ENCODE data around the gene ZNF580. TPM values are rescaled to one million over a fixed set of nuclear protein-coding genes. Genes with fewer than 3 reads are reported as not detected.

The ZNF580 gene
- total and polyA plus RNA-seq, 9 of the 15 experiments (the other 6 are each of a cell fraction or from before 2014, with no cell fraction given), result 2.3 to 47.4 (median 6.0) TPM

DNA sequence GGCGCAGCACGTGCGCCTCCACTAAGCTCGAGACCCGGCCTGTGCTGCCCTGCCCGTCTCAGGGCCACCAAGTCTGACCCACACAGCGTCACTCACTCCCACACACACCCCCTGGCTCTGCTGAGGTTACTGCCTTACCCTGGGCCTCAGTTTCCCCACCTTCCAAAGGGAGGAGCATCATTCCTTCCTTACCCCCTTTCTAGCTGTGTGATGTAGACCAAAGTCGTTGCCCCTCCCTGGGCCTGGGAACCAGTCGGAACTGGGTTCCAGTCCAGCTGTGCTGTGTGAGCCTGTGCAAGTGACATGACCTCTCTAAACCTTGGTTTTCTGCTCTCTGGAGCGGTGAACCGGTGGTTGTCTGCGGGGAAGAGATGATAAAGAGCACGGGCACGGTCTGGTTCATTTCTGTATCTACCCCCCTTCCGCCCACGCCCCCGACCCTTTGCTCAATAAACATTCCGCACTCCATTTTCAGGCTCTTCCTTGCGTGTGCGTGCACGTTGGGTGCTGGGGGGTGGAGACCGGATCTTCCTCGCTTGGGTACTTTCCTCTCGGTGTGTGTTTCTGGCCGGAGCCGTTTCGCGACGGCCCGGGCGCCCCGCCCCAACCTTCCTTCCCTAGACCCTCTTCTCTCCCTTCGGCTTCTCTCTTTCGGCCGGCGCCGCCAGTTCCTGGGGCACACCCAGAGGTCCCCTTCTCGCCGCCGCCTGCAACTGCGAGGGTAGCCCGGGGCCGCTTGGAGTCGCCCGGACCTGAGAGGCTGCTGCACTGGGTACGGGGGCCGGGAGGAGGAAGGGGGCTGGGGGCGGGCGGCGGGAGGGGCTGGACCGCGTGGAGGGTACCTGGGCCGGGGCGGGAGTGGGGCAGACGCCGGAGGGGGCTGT lies 2.4 kb downstream of the ZNF580 start, which contains the start of gene ZNF581 (continued):
- TF ChIP-seq, protein P1, sequence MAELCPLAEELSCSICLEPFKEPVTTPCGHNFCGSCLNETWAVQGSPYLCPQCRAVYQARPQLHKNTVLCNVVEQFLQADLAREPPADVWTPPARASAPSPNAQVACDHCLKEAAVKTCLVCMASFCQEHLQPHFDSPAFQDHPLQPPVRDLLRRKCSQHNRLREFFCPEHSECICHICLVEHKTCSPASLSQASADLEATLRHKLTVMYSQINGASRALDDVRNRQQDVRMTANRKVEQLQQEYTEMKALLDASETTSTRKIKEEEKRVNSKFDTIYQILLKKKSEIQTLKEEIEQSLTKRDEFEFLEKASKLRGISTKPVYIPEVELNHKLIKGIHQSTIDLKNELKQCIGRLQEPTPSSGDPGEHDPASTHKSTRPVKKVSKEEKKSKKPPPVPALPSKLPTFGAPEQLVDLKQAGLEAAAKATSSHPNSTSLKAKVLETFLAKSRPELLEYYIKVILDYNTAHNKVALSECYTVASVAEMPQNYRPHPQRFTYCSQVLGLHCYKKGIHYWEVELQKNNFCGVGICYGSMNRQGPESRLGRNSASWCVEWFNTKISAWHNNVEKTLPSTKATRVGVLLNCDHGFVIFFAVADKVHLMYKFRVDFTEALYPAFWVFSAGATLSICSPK (IDR thresholded peaks at IDR 0.05; ENCODE audit: borderline replicate concordance), result no peak
- TF ChIP-seq BACH1 (tag; IDR thresholded peaks at IDR 0.05) (no peak), KLF13 (tag; IDR thresholded peaks at IDR 0.05; ENCODE audit: borderline replicate concordance, low read depth) (peak; percentile 95), GATAD2A (IDR thresholded peaks at IDR 0.05) (peak; percentile 80), MEF2D (tag; conservative IDR thresholded peaks at IDR 0.05; ENCODE audit: low read depth) (0 out of 2 replicates have a peak, but pooled peaks have one; percentile 35)

DNA sequence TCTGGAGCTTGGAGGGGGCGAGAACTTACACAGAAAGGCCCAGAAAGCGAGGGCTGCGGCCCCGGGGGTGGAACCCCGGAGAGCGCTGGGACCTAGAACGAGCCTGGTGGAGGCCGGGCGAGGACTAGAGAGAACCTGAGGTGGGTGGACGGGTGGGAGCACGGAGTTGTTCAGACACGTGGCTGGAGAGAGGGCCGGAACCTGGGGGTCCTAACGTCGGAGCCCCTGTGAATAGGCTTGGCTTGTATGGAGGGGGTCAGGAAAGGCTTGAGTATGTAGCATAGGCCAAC lies 3.0 kb downstream of the ZNF580 start:
- Histone ChIP-seq H3K9ac (ENCODE audit: insufficient read depth in 1 of 2, low read depth in 2 of 2, low read length in 2 of 2) (peak overlapping the region; percentile 88 to 98), H3K27me3 (ENCODE audit: control insufficient read depth in 2 of 2, insufficient read depth in 2 of 2, low read length in 2 of 2) (no peaks in the 10 kb centered on the region), H3K4me1 (replicated peaks in 1 of 2; ENCODE audit: control insufficient read depth in 2 of 2, insufficient read depth in 2 of 2, low read length in 2 of 2) (peaks cover 43 to 77% of the 10 kb centered on the region in 2 experiments), H2AFZ (ENCODE audit: low read depth, low read length) (no peak overlapping the region), H3K9me1 (ENCODE audit: control insufficient read depth, insufficient read depth, low read length) (no peaks in the 10 kb centered on the region), H3K36me3 (ENCODE audit: control insufficient read depth, insufficient read depth, low read length) (peaks cover 31% of the 10 kb centered on the region; the same call in 2 of the 3 replicates), H3K9me3 (replicated peaks; ENCODE audit: control insufficient read depth, insufficient read depth, low read depth, low read length) (no peaks in the 10 kb centered on the region), H3K4me3 (peak overlapping the region; percentile 94), H3K79me2 (ENCODE audit: control insufficient read depth, insufficient read depth, low read length) (peaks cover 79% of the 10 kb centered on the region), H4K20me1 (replicated peaks; ENCODE audit: control insufficient read depth, insufficient read depth, low read length) (no peaks in the 10 kb centered on the region), H3K27ac (ENCODE audit: extremely low read depth, low read depth, low read length) (peak overlapping the region; percentile 74), H3K4me2 (ENCODE audit: insufficient read depth, low read length) (peak overlapping the region; percentile 90)
- no peak for DNase-seq (ENCODE audit: extremely low read depth in 1 of 4, low spot score in 3 of 4)
- no TSS peak for BruUV-seq (replicated peaks)
- peak; percentile 1; the same call in 1 of the 3 replicates for ATAC-seq
- intact Hi-C loops (cut with micrococcal nuclease), result no loop called here
- ChIA-PET CTCF (ENCODE audit: low intra/inter-chr PET ratio) (interaction anchor here (1.0 kb wide), 1 partner anchor 10 kb away, joined by 3 read pairs; no protein-coding TSS in a partner anchor), POLR2A (interaction anchor here (2.3 kb wide), 1 partner anchor 11 kb away, joined by 8 read pairs; the partner anchor contains the start of gene U2AF2)
- WGBS (ENCODE audit: insufficient coverage, low coverage, missing lambda C conversion rate), result 1% methylated on average over 14 of the region's 15 CpGs
- no peak for FAIRE-seq
- in situ Hi-C loops (cut with MboI), result loop anchor here (25.0 kb wide), 2 partner anchors 507 to 668 kb away; partner anchors contain the start of genes TNNT1 and ZSCAN5A
- peak; percentile 25; the same call in 1 of the 2 replicates for TF ChIP-seq ZNF263 (CRISPR knock-in tag; IDR thresholded peaks at IDR 0.05; ENCODE audit: borderline replicate concordance)
- TF ChIP-seq, protein P2, sequence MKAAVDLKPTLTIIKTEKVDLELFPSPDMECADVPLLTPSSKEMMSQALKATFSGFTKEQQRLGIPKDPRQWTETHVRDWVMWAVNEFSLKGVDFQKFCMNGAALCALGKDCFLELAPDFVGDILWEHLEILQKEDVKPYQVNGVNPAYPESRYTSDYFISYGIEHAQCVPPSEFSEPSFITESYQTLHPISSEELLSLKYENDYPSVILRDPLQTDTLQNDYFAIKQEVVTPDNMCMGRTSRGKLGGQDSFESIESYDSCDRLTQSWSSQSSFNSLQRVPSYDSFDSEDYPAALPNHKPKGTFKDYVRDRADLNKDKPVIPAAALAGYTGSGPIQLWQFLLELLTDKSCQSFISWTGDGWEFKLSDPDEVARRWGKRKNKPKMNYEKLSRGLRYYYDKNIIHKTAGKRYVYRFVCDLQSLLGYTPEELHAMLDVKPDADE (conservative IDR thresholded peaks at IDR 0.05; ENCODE audit: control insufficient read depth, low read depth, low read length), result 0 out of 2 replicates have a peak, but pooled peaks have one; percentile 18
- TF ChIP-seq NFYB (IDR thresholded peaks at IDR 0.05; ENCODE audit: extremely low read depth, insufficient read length), result no peak
- peak; percentile 23 for TF ChIP-seq RBM22 (IDR thresholded peaks at IDR 0.05; ENCODE audit: low read depth, low read length, poor library complexity, severe bottlenecking)
- no peak for TF ChIP-seq HDAC8 (tag; IDR thresholded peaks at IDR 0.05)
- TF ChIP-seq PHF8 (IDR thresholded peaks at IDR 0.05; ENCODE audit: borderline replicate concordance, low read length), result peak; percentile 11; the same call in 1 of the 2 replicates
- peak; percentile 9 for TF ChIP-seq RBBP5 (IDR thresholded peaks at IDR 0.05; ENCODE audit: borderline replicate concordance, insufficient read depth, low read length, poor library complexity, severe bottlenecking)
- peak; percentile 26; the same call in 1 of the 2 replicates for TF ChIP-seq RBFOX2 (IDR thresholded peaks at IDR 0.05; ENCODE audit: low read depth, low read length)
- 0 out of 2 replicates have a peak, but pooled peaks have one; percentile 18 for TF ChIP-seq OTX1 (CRISPR knock-in tag; IDR thresholded peaks at IDR 0.05)
- TF ChIP-seq POLR2G (IDR thresholded peaks at IDR 0.05; ENCODE audit: low read depth, low read length), result peak; percentile 76
- TF ChIP-seq ZNF668 (CRISPR knock-in tag; IDR thresholded peaks at IDR 0.05), result no peak
